SK-N-SH (cell line): Measurements from ENCODE around the gene ZNF608. TPM values are rescaled to one million over a fixed set of nuclear protein-coding genes. Genes with fewer than 3 reads are reported as not detected.

Source experiments
- CTCF ChIA-PET: fragments of 300-600, 350-600 bp; formaldehyde crosslinking; extraction: SDS; loops from one replicate; lab custom pipeline; 2021; lab: Yijun Ruan, JAX
- POLR2A ChIA-PET: fragments of 350-600 bp; sonication (Branson Sonifier 250); formaldehyde crosslinking; extraction: SDS; loops from one replicate; lab custom pipeline; 2020; ENCODE audit warnings: antibody characterized with exemption, inconsistent platforms; lab: Yijun Ruan, JAX
- DNase-seq: peaks from one replicate; pipeline ENCODE4 v3.0.0; 2012
- H2AFZ ChIP-seq: fragments of 200-600 bp; sonication (generic); 2 replicates; pipeline ENCODE4 v1.8.1; 2016; ENCODE audit warnings: antibody characterized with exemption, mild to moderate bottlenecking, low read depth
- H3F3A ChIP-seq: fragments of 200-600 bp; sonication (generic); replicated peaks from 2 replicates; pipeline ENCODE3; 2016; ENCODE audit warnings: antibody characterized with exemption, mild to moderate bottlenecking; ENCODE audit not compliant: insufficient read depth
- H3K27ac ChIP-seq, 2 experiments: fragments of 200-500 bp in 1 of 2; fragments of 200-600 bp in 1 of 2; sonication (Bioruptor generic) in 1 of 2; sonication (generic), shearing (Covaris generic) in 1 of 2; 2 replicates each; pipeline versions ENCODE4 v1.5.1 to v1.6.1; 2014 to 2016; ENCODE audit warnings: low read depth in 2 of 2, inconsistent platforms in 1 of 2, low read length in 1 of 2, mild to moderate bottlenecking in 1 of 2, mixed read lengths in 1 of 2
- H3K27me3 ChIP-seq: fragments of 200-600 bp; sonication (generic), shearing (Covaris generic); 2 replicates; pipeline ENCODE4 v1.6.1; 2016; ENCODE audit warnings: mixed run types; ENCODE audit not compliant: insufficient read depth
- H3K36me3 ChIP-seq, 2 experiments: fragments of 200-500 bp in 1 of 2; fragments of 200-600 bp in 1 of 2; sonication (Bioruptor generic) in 1 of 2; sonication (generic) in 1 of 2; replicated peaks in 1 of 2; 2 replicates each; pipeline versions ENCODE3 to v1.5.1; 2014 to 2016; ENCODE audit warnings: low read length in 1 of 2, mild to moderate bottlenecking in 1 of 2; ENCODE audit not compliant: insufficient read depth in 2 of 2, control insufficient read depth in 1 of 2
- H3K4me1 ChIP-seq, 2 experiments: fragments of 200-500 bp in 1 of 2; fragments of 200-600 bp in 1 of 2; sonication (Bioruptor generic) in 1 of 2; sonication (generic), shearing (Covaris generic) in 1 of 2; 2 replicates each; pipeline versions ENCODE4 v1.5.1 to v1.6.1; 2014 to 2016; ENCODE audit warnings: low read depth in 1 of 2, low read length in 1 of 2, mixed run types in 1 of 2; ENCODE audit not compliant: insufficient read depth in 2 of 2, control insufficient read depth in 1 of 2
- H3K4me2 ChIP-seq: fragments of 200-600 bp; sonication (generic), shearing (Covaris generic); 2 replicates; pipeline ENCODE4 v1.6.1; 2017; ENCODE audit warnings: mixed run types
- H3K4me3 ChIP-seq, 2 experiments: fragments of 200-500 bp in 1 of 2; fragments of 200-600 bp in 1 of 2; sonication (Bioruptor generic) in 1 of 2; sonication (generic), shearing (Covaris generic) in 1 of 2; 2 replicates each; pipeline versions ENCODE4 v1.5.1 to v1.8.1; 2014 to 2016; ENCODE audit warnings: low read depth in 2 of 2, inconsistent platforms in 1 of 2, low read length in 1 of 2, mild to moderate bottlenecking in 1 of 2, mixed read lengths in 1 of 2, moderate library complexity in 1 of 2
- H3K79me2 ChIP-seq: fragments of 200-600 bp; sonication (generic); 2 replicates; pipeline ENCODE4 v1.8.1; 2017; ENCODE audit warnings: mild to moderate bottlenecking; ENCODE audit not compliant: insufficient read depth
- H3K9ac ChIP-seq: fragments of 200-600 bp; sonication (generic); 2 replicates; pipeline ENCODE4 v1.6.1; 2017; ENCODE audit warnings: mixed run types
- H3K9me2 ChIP-seq: fragments of 200-600 bp; sonication (generic); 2 replicates; pipeline ENCODE4 v1.6.1; 2017; ENCODE audit warnings: mixed run types
- H3K9me3 ChIP-seq: fragments of 200-600 bp; sonication (generic); 2 replicates; pipeline ENCODE4 v1.6.1; 2017; ENCODE audit warnings: mixed run types, mild to moderate bottlenecking, moderate library complexity
- H4K20me1 ChIP-seq: fragments of 200-600 bp; sonication (generic); 2 replicates; pipeline ENCODE4 v1.6.1; 2017; ENCODE audit warnings: mild to moderate bottlenecking, mixed run types; ENCODE audit not compliant: insufficient read depth
- CHD2 ChIP-seq: fragments of 150-350 bp; IDR thresholded peaks from 2 replicates; pipeline ENCODE4 v1.6.1; 2018; ENCODE audit warnings: low read length; ENCODE audit not compliant: partially characterized antibody
- FOXJ3 ChIP-seq: sonication (generic); formaldehyde crosslinking; IDR thresholded peaks from 2 replicates; pipeline ENCODE4 v1.5.1; 2020; ENCODE audit warnings: mild to moderate bottlenecking, missing genetic modification reagents
- GABPA ChIP-seq: IDR thresholded peaks from 2 replicates; pipeline ENCODE4 v1.4.0; 2012; ENCODE audit warnings: low read depth, mild to moderate bottlenecking
- GATA2 ChIP-seq: sonication (generic); formaldehyde crosslinking; IDR thresholded peaks from 2 replicates; pipeline ENCODE4 v1.5.0; 2020; ENCODE audit warnings: mild to moderate bottlenecking, missing genetic modification reagents
- JUND ChIP-seq: IDR thresholded peaks from 2 replicates; pipeline ENCODE4 v1.4.0; 2012
- MXI1 ChIP-seq: IDR thresholded peaks from 2 replicates; pipeline ENCODE4 v1.6.1; 2012; ENCODE audit warnings: mild to moderate bottlenecking, low read depth, low read length, improper control_type of control experiment
- NFIC ChIP-seq: IDR thresholded peaks from 2 replicates; pipeline ENCODE4 v1.4.0; 2012; ENCODE audit warnings: borderline replicate concordance
- POLR2AphosphoS5 ChIP-seq: IDR thresholded peaks from 2 replicates; pipeline ENCODE4 v1.6.1; 2012; ENCODE audit warnings: low read depth, low read length
- TEAD4 ChIP-seq: IDR thresholded peaks from 2 replicates; pipeline ENCODE4 v1.4.0; 2012; ENCODE audit warnings: mild to moderate bottlenecking, borderline replicate concordance; ENCODE audit not compliant: insufficient read depth
- USF2 ChIP-seq: fragments of 150-350 bp; IDR thresholded peaks from 2 replicates; pipeline ENCODE4 v1.6.1; 2017; ENCODE audit warnings: antibody characterized with exemption, low read length, low read depth, borderline replicate concordance
- ZBTB33 ChIP-seq: IDR thresholded peaks from 2 replicates; pipeline ENCODE4 v1.4.0; 2012; ENCODE audit warnings: low read depth, borderline replicate concordance
- WGBS: methylation state at CpG from one replicate; pipeline ENCODE4 v1.1.6; 2017; ENCODE audit warnings: low lambda C conversion rate; 5-methylcytosine and 5-hydroxymethylcytosine counted together
- polyA plus RNA-seq, 3 experiments: library from polyadenylated mRNA; depleted of rRNA; stranded (reverse); fragments of >200 nt; gene quantifications; 2 replicates each; pipeline ENCODE4 v1.2.3, GENCODE V29; 2012

The ZNF608 gene
- polyA plus RNA-seq, 1 of the 3 experiments (the other 2 are of a cell fraction): 4.9 TPM

- TF ChIP-seq FOXJ3 (CRISPR knock-in tag) (no peak), ZBTB33 (no peak), POLR2AphosphoS5 (no peak), TEAD4 (no peak), NFIC (no peak), MXI1 (no peak), GABPA (no peak), JUND (peak; percentile 5; the same call in 1 of the 2 replicates), USF2 (no peak), CHD2 (no peak)
- TF ChIP-seq, all 33 proteins: peak for 5
Observed at GRCh38 chr5:124773315-124774311, 27.2 kb upstream of the ZNF608 start (continued).

- Histone ChIP-seq H4K20me1 (no peaks in the 10 kb centered on the region), H3K27me3 (no peaks in the 10 kb centered on the region), H3F3A (peaks cover 4% of the 10 kb centered on the region), H3K4me2 (no peak overlapping the region), H3K9me2 (no peaks in the 10 kb centered on the region), H3K36me3 (no peaks in the 10 kb centered on the region), H3K9me3 (no peaks in the 10 kb centered on the region), H3K9ac (no peak overlapping the region), H3K27ac (no peak overlapping the region), H2AFZ (no peak overlapping the region), H3K4me1 (peaks cover 0 to 7% of the 10 kb centered on the region in 2 experiments; a peak in 2 of 4 replicates), H3K79me2 (no peaks in the 10 kb centered on the region), H3K4me3 (no peak overlapping the region)
- no peak for DNase-seq
- TF ChIP-seq GATA2 (CRISPR knock-in tag) (0 out of 2 replicates have a peak, but pooled peaks have one; percentile 11), MXI1 (no peak)
- 62% methylated on average over 1 of the region's 1 CpG for WGBS
- CTCF ChIA-PET: no interaction called here
- POLR2A ChIA-PET: no interaction called here
Observed at GRCh38 chr5:124772457-124773200, 26.2 kb upstream of the ZNF608 start.
